ENCODE measurements around the gene THAP12.

The THAP12 gene

DNA sequence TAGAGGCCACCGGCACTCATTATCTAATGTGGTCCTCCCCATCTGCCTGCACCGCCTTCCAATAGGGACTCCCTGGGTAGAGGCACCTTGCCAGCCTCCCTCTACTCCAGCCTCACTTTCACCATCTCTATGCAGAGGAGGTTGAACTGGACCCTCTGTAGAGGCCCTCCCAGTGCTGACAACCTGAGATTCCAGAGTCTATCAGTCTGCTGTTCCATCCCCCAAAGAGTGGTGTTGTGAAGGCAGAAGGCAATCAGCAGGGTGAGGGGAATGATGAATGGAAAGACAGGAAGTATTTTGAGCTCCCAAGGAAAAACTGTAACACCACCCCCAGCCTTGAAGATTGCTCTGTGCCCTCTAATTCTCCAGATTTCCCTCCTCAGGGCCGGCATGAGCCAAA lies 77.9 kb downstream of the THAP12 start:
- Histone ChIP-seq H3K4me1 (ENCODE audit: insufficient read depth, low read length) (no peaks in the 10 kb centered on the region), H3K36me3 (ENCODE audit: insufficient read depth, low read length) (no peaks in the 10 kb centered on the region), H3K27me3 (ENCODE audit: insufficient read depth, low read length) (peaks cover 7% of the 10 kb centered on the region), H2AFZ (ENCODE audit: low read depth, low read length) (no peak overlapping the region), H3K9me3 (ENCODE audit: low read length) (no peaks in the 10 kb centered on the region), H3K4me3 (ENCODE audit: low read length) (no peak overlapping the region)

Measured in neuron (in vitro differentiated cells).